NT2/D1 (cell line): ENCODE data around the gene ALKBH6.
"Not testable (repeated sequence)": the region's sequence is repeated elsewhere in the genome, so short reads cannot be mapped to it uniquely, and the experiment has no call there.

Source experiments
- DNase-seq: peaks from one replicate; pipeline ENCODE4 v3.0.0-alpha.2; 2011; ENCODE audit warnings: low read depth, low spot score
- H3K27me3 ChIP-seq: 2 replicates; pipeline ENCODE4 v1.6.0; 2011; ENCODE audit warnings: mild to moderate bottlenecking; ENCODE audit not compliant: insufficient read length, insufficient read depth
- H3K36me3 ChIP-seq: 2 replicates; pipeline ENCODE4 v1.6.1; 2011; ENCODE audit warnings: mild to moderate bottlenecking, low read length, mixed read lengths; ENCODE audit not compliant: insufficient read depth, insufficient read length
- H3K4me1 ChIP-seq: 2 replicates; pipeline ENCODE4 v1.5.1; 2011; ENCODE audit not compliant: insufficient read depth, insufficient read length
- H3K4me3 ChIP-seq: 2 replicates; pipeline ENCODE4 v1.5.1; 2011; ENCODE audit warnings: low read depth; ENCODE audit not compliant: insufficient read length
- H3K9ac ChIP-seq: 2 replicates; pipeline ENCODE4 v1.6.0; 2011; ENCODE audit warnings: low read depth; ENCODE audit not compliant: insufficient read length
- H3K9me3 ChIP-seq: 2 replicates; pipeline ENCODE4 v1.5.1; 2011; ENCODE audit warnings: mild to moderate bottlenecking, low read length; ENCODE audit not compliant: insufficient read depth
- SUZ12 ChIP-seq: IDR thresholded peaks from 2 replicates; pipeline ENCODE4 v1.6.1; 2011; ENCODE audit not compliant: insufficient read length, insufficient read depth; ENCODE audit errors: extremely low read depth
- YY1 ChIP-seq: IDR thresholded peaks from 2 replicates; pipeline ENCODE4 v1.6.1; 2011; ENCODE audit not compliant: insufficient read length, insufficient read depth
- ZNF274 ChIP-seq: IDR thresholded peaks from 2 replicates; pipeline ENCODE4 v1.6.1; 2011; ENCODE audit warnings: mild to moderate bottlenecking, low read depth, low read length

The ALKBH6 gene

GRCh38 chr19:35990156-35990555 lies 23.9 kb downstream of the ALKBH6 start:
- Histone ChIP-seq H3K36me3 (no peaks in the 10 kb centered on the region), H3K4me1 (peaks cover 4% of the 10 kb centered on the region), H3K27me3 (peaks cover 15% of the 10 kb centered on the region), H3K9me3 (peaks cover 5% of the 10 kb centered on the region; the same call in 1 of the 2 replicates), H3K4me3 (no peak overlapping the region), H3K9ac (no peak overlapping the region)
- TF ChIP-seq ZNF274, result no peak
- TF ChIP-seq SUZ12, result no peak
- TF ChIP-seq YY1, result no peak
- no peak for DNase-seq

GRCh38 chr19:35988824-35989223 lies 25.2 kb downstream of the ALKBH6 start:
- peaks cover 20% of the 10 kb centered on the region for H3K27me3 ChIP-seq
- DNase-seq, result no peak
- no peak overlapping the region for H3K9ac ChIP-seq
- H3K4me3 ChIP-seq, result no peak overlapping the region
- TF ChIP-seq SUZ12 (no peak), ZNF274 (no peak)
- no peaks in the 10 kb centered on the region for H3K4me1 ChIP-seq
- H3K36me3 ChIP-seq, result no peaks in the 10 kb centered on the region
- H3K9me3 ChIP-seq, result peaks cover 5% of the 10 kb centered on the region; the same call in 1 of the 2 replicates

- H3K9ac ChIP-seq, result no peak overlapping the region
- H3K9me3 ChIP-seq, result peaks cover 5% of the 10 kb centered on the region; the same call in 1 of the 2 replicates
- no peaks in the 10 kb centered on the region for H3K36me3 ChIP-seq
- TF ChIP-seq SUZ12, result no peak
- no peak for TF ChIP-seq YY1
- TF ChIP-seq ZNF274, result no peak
- no peak for DNase-seq
- H3K4me3 ChIP-seq, result no peak overlapping the region
- H3K27me3 ChIP-seq, result peaks cover 31% of the 10 kb centered on the region
- H3K4me1 ChIP-seq, result no peaks in the 10 kb centered on the region
These were observed 26.5 kb downstream of the ALKBH6 start for GRCh38 chr19:35987571-35987896.

- Histone ChIP-seq H3K9ac (peak overlapping the region; percentile 17), H3K4me1 (no peaks in the 10 kb centered on the region), H3K4me3 (peak overlapping the region; percentile 28), H3K9me3 (peaks cover 5% of the 10 kb centered on the region; the same call in 1 of the 2 replicates), H3K36me3 (no peaks in the 10 kb centered on the region), H3K27me3 (peaks cover 33% of the 10 kb centered on the region)
- DNase-seq, result no peak
- TF ChIP-seq SUZ12 (no peak), ZNF274 (no peak), YY1 (no peak)
These were observed 27.1 kb downstream of the ALKBH6 start for GRCh38 chr19:35986664-35987570.

- Histone ChIP-seq H3K9ac (no peak overlapping the region), H3K36me3 (no peaks in the 10 kb centered on the region), H3K27me3 (peaks cover 33% of the 10 kb centered on the region), H3K9me3 (peaks cover 5% of the 10 kb centered on the region; the same call in 1 of the 2 replicates), H3K4me1 (no peaks in the 10 kb centered on the region), H3K4me3 (no peak overlapping the region)
- DNase-seq, result no peak
- no peak for TF ChIP-seq YY1
- TF ChIP-seq SUZ12, result no peak
- no peak for TF ChIP-seq ZNF274
These were observed 27.9 kb downstream of the ALKBH6 start for GRCh38 chr19:35986111-35986510.

DNA sequence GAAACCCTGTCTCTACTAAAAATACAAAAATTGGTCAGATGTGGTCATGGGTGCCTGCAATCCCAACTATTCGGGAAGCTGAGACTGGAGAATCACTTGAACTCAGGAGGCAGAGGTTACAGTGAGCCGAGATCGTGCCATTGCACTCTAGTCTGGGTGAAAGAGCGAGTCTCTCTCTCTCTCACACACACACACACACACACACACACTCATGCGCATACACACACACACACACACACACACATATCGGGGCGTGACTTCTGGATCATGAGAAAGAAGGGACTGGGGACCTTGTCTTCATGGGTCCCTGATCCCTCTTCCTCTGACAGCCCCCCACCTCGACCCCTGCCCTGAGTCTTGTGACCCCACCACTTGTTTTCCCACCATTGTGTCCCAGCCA lies 30.8 kb downstream of the ALKBH6 start:
- Histone ChIP-seq H3K4me1 (peaks cover 2% of the 10 kb centered on the region), H3K9me3 (no peaks in the 10 kb centered on the region), H3K9ac (no peak overlapping the region), H3K4me3 (no peak overlapping the region), H3K27me3 (peaks cover 33% of the 10 kb centered on the region), H3K36me3 (no peaks in the 10 kb centered on the region)
- no peak for TF ChIP-seq SUZ12
- no peak for TF ChIP-seq YY1
- TF ChIP-seq ZNF274, result no peak
- no peak for DNase-seq

DNA sequence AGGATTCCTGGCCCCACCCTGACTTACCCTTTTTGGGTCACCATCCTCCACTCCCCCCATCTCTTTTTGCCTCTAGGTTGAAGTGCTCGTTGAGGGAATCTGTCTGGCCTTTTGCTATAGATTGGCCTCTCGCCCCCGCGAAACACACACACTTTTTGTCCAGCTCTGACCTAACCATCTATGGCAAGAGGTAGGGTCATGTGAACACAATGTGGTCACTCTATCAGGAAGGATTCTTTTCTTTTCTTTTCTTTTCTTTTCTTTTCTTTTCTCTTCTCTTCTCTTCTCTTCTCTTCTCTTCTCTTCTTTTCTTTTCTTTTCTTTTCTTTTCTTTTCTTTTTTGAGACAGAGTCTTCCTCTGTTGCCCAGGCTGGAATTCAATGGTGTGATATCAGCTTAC lies 33.0 kb downstream of the ALKBH6 start:
- not testable (repeated sequence) for H3K36me3 ChIP-seq, H3K9ac ChIP-seq, DNase-seq, H3K9me3 ChIP-seq, H3K4me1 ChIP-seq, H3K4me3 ChIP-seq
- H3K27me3 ChIP-seq, result peaks cover 27% of the 10 kb centered on the region
